ENCODE data around the gene EPHB1. TPM values are rescaled to one million over a fixed set of nuclear protein-coding genes. Genes with fewer than 3 reads are reported as not detected.

Gene EPHB1
- total RNA-seq, 1 experiment from 2014 or later, result 0.86 TPM

DNA sequence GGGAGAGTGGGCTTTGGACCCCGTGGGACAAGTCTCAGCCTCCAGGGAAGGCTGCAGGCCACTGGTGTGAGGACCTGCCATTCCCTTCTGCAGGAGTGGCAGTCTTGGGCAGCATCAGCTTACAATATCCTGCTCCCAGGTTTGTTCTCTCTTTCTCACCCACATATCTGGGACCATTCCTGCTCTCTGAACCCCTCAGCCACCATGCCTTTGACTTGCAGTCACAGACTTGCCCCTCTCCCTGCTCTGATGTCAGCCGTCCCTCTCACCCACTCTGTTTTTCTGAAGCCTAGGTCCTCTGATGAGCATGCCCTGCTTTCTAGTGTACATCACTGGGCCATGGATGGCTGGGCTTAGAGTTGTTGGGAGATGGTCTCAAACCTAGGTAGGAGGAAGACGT, 282.1 kb downstream of the EPHB1 start:
- RAD21 ChIA-PET (ENCODE audit: low non-redundant PET in 1 of 2, low total read pairs in 2 of 2, uncharacterized antibody in 2 of 2, unreplicated experiment in 2 of 2), result no interaction called here
- no peaks in the 10 kb centered on the region for H4K20me1 ChIP-seq (ENCODE audit: insufficient read depth)

More for the DNA sequence above, 282.1 kb downstream of the EPHB1 start:
- H3K4me3 ChIP-seq (replicated peaks in 1 of 2; ENCODE audit: low read depth in 1 of 2, low read length in 2 of 2), result no peak overlapping the region
- POLR2A ChIA-PET, result no interaction called here
- ATAC-seq, result no peak
- CTCF ChIA-PET, result no interaction called here
- no peak overlapping the region for H3K4me2 ChIP-seq (ENCODE audit: low read length)
- H3K27me3 ChIP-seq (ENCODE audit: insufficient read depth, low read length), result peaks cover 14% of the 10 kb centered on the region; the same call in 1 of the 2 replicates
- no peaks in the 10 kb centered on the region for H3K4me1 ChIP-seq (ENCODE audit: control insufficient read depth in 1 of 2, insufficient read depth in 2 of 2, low read length in 2 of 2)
- H3K9me3 ChIP-seq (ENCODE audit: control insufficient read depth in 1 of 2, insufficient read depth in 1 of 2, low read depth in 1 of 2, low read length in 2 of 2), result no peaks in the 10 kb centered on the region; a peak in 1 of 4 replicates
- intact Hi-C loops (cut with micrococcal nuclease), result no loop called here
- H3K9ac ChIP-seq (ENCODE audit: low read length), result no peak overlapping the region
- H3K9me2 ChIP-seq (ENCODE audit: insufficient read depth), result no peaks in the 10 kb centered on the region
- TF ChIP-seq EZH2 (IDR thresholded peaks at IDR 0.05) (no peak), CBX3 (IDR thresholded peaks at IDR 0.05; ENCODE audit: low read depth) (no peak), JUND (IDR thresholded peaks at IDR 0.05) (no peak), EZH2phosphoT487 (IDR thresholded peaks at IDR 0.05; ENCODE audit: borderline replicate concordance) (no peak), SP1 (IDR thresholded peaks at IDR 0.05; ENCODE audit: low read depth) (no peak), POLR2AphosphoS5 (IDR thresholded peaks at IDR 0.05; ENCODE audit: low read depth, low read length) (no peak), FOSL1 (IDR thresholded peaks at IDR 0.05; ENCODE audit: low read depth) (no peak), ZNF274 (IDR thresholded peaks at IDR 0.05; ENCODE audit: low read depth, low read length) (no peak), SRF (IDR thresholded peaks at IDR 0.05; ENCODE audit: low read depth) (no peak), ELF1 (IDR thresholded peaks at IDR 0.05; ENCODE audit: borderline replicate concordance, low read depth) (no peak), EGR1 (IDR thresholded peaks at IDR 0.05; ENCODE audit: low read depth) (no peak), TCF7L2 (IDR thresholded peaks at IDR 0.05; ENCODE audit: borderline replicate concordance, extremely low read depth, insufficient read depth, insufficient read length) (no peak), SIN3A (IDR thresholded peaks at IDR 0.05; ENCODE audit: low read depth) (no peak)
- TF ChIP-seq, protein P1, sequence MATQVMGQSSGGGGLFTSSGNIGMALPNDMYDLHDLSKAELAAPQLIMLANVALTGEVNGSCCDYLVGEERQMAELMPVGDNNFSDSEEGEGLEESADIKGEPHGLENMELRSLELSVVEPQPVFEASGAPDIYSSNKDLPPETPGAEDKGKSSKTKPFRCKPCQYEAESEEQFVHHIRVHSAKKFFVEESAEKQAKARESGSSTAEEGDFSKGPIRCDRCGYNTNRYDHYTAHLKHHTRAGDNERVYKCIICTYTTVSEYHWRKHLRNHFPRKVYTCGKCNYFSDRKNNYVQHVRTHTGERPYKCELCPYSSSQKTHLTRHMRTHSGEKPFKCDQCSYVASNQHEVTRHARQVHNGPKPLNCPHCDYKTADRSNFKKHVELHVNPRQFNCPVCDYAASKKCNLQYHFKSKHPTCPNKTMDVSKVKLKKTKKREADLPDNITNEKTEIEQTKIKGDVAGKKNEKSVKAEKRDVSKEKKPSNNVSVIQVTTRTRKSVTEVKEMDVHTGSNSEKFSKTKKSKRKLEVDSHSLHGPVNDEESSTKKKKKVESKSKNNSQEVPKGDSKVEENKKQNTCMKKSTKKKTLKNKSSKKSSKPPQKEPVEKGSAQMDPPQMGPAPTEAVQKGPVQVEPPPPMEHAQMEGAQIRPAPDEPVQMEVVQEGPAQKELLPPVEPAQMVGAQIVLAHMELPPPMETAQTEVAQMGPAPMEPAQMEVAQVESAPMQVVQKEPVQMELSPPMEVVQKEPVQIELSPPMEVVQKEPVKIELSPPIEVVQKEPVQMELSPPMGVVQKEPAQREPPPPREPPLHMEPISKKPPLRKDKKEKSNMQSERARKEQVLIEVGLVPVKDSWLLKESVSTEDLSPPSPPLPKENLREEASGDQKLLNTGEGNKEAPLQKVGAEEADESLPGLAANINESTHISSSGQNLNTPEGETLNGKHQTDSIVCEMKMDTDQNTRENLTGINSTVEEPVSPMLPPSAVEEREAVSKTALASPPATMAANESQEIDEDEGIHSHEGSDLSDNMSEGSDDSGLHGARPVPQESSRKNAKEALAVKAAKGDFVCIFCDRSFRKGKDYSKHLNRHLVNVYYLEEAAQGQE (IDR thresholded peaks at IDR 0.05; ENCODE audit: low read depth), result no peak
- TF ChIP-seq, protein P2, sequence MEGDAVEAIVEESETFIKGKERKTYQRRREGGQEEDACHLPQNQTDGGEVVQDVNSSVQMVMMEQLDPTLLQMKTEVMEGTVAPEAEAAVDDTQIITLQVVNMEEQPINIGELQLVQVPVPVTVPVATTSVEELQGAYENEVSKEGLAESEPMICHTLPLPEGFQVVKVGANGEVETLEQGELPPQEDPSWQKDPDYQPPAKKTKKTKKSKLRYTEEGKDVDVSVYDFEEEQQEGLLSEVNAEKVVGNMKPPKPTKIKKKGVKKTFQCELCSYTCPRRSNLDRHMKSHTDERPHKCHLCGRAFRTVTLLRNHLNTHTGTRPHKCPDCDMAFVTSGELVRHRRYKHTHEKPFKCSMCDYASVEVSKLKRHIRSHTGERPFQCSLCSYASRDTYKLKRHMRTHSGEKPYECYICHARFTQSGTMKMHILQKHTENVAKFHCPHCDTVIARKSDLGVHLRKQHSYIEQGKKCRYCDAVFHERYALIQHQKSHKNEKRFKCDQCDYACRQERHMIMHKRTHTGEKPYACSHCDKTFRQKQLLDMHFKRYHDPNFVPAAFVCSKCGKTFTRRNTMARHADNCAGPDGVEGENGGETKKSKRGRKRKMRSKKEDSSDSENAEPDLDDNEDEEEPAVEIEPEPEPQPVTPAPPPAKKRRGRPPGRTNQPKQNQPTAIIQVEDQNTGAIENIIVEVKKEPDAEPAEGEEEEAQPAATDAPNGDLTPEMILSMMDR (IDR thresholded peaks at IDR 0.05 in 2 of 3, conservative IDR thresholded peaks at IDR 0.05 in 1 of 3; ENCODE audit: borderline replicate concordance in 1 of 3, insufficient read depth in 1 of 3, low read depth in 2 of 3, low read length in 2 of 3), result no peak
- TF ChIP-seq, protein P3, sequence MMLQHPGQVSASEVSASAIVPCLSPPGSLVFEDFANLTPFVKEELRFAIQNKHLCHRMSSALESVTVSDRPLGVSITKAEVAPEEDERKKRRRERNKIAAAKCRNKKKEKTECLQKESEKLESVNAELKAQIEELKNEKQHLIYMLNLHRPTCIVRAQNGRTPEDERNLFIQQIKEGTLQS (IDR thresholded peaks at IDR 0.05), result no peak
- DNase-seq (ENCODE audit: low read depth, low spot score), result no peak
- H3K79me2 ChIP-seq (ENCODE audit: insufficient read depth, low read length), result no peaks in the 10 kb centered on the region
- H3K36me3 ChIP-seq (ENCODE audit: control insufficient read depth in 1 of 2, insufficient read depth in 2 of 2, low read length in 2 of 2), result no peaks in the 10 kb centered on the region
- no peak overlapping the region for H2AFZ ChIP-seq (ENCODE audit: low read depth, low read length, poor library complexity, severe bottlenecking)
- no TSS peak for BruUV-seq (replicated peaks)
- H3K27ac ChIP-seq (ENCODE audit: low read depth, low read length), result no peak overlapping the region

Data from HCT116 (cell line).